OCI-LY3 (cell line): Measurements from ENCODE around the gene BMAL1.

Experiments
- CTCF ChIP-seq: fragments of 200-600, 300-600 bp; sonication (generic); IDR thresholded peaks from 2 replicates; pipeline ENCODE4 v1.5.1; 2014; ENCODE audit warnings: antibody characterized with exemption, low read length, low read depth
- EZH2phosphoT487 ChIP-seq: fragments of 200-600 bp; shearing (Covaris generic); IDR thresholded peaks from 2 replicates; pipeline ENCODE4 v1.6.1; 2018; ENCODE audit warnings: antibody characterized with exemption, mixed run types, low read depth

- no peak for TF ChIP-seq CTCF
- TF ChIP-seq EZH2phosphoT487: no peak
Measured at GRCh38 chr11:13294771-13295579, 17.4 kb downstream of the BMAL1 start.
